ENCODE measurements around the gene SUMO3. TPM values are rescaled to one million over a fixed set of nuclear protein-coding genes. Genes with fewer than 3 reads are reported as not detected.

The SUMO3 gene
- total and polyA plus RNA-seq, 2 of the 13 experiments (the other 11 are each of a cell fraction or from before 2014, with no cell fraction given): 51.4 to 92.4 TPM

DNA sequence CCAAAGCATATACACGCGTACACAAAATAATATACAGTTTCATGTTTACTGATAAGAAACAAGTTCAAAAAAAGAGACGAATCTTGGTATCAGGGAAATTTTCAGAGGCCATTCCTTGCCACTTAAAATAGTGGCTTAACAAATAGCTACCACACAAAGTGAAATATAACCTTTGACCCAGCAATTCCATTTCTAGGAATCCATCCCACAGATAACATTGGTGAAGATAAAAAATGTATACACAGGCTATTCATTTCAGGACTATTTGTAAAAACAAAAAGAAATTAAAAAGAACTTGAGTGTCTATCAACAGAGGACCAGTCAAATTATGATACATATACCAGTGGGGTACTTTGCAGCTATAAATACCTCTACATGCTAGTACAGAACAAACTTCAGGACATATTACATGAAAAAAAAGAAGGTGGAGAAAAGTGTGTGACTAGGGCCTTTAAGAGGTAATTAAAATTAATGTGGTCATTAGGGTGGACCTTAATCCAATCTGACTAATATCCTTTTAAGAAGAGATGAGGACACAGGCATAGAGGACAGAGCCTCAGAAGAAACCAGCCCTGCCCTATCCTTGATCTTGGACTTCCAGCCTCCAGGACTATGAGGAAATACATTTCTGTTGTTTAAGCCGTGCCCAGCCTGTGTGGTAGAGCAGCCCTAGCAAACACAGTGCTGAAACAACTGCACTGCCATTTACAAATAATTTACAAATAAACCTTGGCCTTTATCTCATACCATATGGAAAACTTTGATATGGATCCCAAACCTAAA, 24.1 kb downstream of the SUMO3 start (continued):
- TF ChIP-seq NCOR1 (IDR thresholded peaks at IDR 0.05; ENCODE audit: borderline replicate concordance, low read length) (peak; percentile 24; the same call in 1 of the 2 replicates), ZNF101 (CRISPR knock-in tag; IDR thresholded peaks at IDR 0.05; ENCODE audit: borderline replicate concordance, low read depth) (no peak), NR2C2 (CRISPR knock-in tag; IDR thresholded peaks at IDR 0.05; ENCODE audit: borderline replicate concordance) (peak; percentile 36; the same call in 1 of the 2 replicates), ZFP37 (CRISPR knock-in tag; IDR thresholded peaks at IDR 0.05; ENCODE audit: borderline replicate concordance) (no peak), PPARG (CRISPR knock-in tag; conservative IDR thresholded peaks at IDR 0.05) (peak; percentile 55; the same call in 1 of the 2 replicates), BCL6 (CRISPR knock-in tag; IDR thresholded peaks at IDR 0.05) (peak; percentile 87)
- TF ChIP-seq, protein P1, sequence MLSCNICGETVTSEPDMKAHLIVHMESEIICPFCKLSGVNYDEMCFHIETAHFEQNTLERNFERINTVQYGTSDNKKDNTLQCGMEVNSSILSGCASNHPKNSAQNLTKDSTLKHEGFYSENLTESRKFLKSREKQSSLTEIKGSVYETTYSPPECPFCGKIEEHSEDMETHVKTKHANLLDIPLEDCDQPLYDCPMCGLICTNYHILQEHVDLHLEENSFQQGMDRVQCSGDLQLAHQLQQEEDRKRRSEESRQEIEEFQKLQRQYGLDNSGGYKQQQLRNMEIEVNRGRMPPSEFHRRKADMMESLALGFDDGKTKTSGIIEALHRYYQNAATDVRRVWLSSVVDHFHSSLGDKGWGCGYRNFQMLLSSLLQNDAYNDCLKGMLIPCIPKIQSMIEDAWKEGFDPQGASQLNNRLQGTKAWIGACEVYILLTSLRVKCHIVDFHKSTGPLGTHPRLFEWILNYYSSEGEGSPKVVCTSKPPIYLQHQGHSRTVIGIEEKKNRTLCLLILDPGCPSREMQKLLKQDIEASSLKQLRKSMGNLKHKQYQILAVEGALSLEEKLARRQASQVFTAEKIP (CRISPR knock-in tag; IDR thresholded peaks at IDR 0.05; ENCODE audit: borderline replicate concordance): no peak

DNA sequence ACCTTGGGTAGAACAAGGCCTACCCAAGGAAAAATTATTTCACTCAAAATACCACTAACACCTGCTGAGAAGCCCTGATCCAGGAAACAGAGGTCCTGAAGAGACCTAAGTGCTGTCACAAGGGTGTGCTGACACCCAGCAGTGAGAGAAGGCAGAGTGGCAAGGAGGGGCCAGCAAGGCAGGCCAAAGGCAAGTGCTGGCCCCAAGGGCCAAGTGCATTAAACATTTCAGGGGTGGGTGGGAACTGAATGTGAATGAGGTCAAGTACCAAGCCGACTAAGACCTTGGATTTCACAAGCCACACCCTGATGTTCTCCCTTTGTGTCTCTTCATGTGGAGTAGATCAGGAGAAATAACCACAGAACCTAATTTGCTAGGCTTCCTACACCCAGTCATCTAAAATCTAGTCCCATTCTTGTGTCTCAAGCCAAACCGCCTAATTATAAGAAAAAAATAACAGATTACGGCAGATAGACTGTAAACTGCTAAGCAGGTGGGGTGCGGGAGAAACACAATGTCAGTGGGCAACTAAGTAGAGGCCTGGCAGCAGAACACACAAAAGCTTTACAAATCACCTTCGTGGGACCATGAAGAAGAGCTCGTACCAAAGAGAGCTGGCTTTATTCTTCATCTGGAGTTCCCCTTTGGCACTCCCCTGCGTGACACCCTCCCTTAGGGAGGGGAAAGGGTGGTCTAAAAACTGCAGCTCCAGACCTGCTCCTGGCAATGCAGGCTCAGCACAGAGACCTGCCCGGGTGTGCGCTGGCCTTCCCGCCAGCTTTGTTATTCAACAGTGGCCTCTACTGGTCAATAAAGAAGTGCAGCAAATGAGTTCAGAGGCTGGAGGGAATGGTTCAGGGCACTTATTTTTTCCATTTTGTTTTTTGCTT, 24.9 kb downstream of the SUMO3 start:
- FAIRE-seq (peak; percentile 73), ATAC-seq (peak; percentile 95), DNase-seq (ENCODE audit: low spot score) (peak; percentile 57)
- H2AFZ ChIP-seq (ENCODE audit: low read length): no peak overlapping the region
- H3K4me3 ChIP-seq (replicated peaks in 1 of 3; ENCODE audit: insufficient read depth in 1 of 3, low read depth in 2 of 3, low read length in 3 of 3): no peak overlapping the region
- no peak overlapping the region for H3K27ac ChIP-seq (ENCODE audit: extremely low read length, insufficient read depth, low read length)
- H3K36me3 ChIP-seq (replicated peaks in 1 of 2; ENCODE audit: control insufficient read depth in 1 of 2, insufficient read depth in 2 of 2, low read length in 2 of 2): peaks cover 0 to 20% of the 10 kb centered on the region in 2 experiments; a peak in 3 of 5 replicates
- no TSS peak for BruUV-seq (replicated peaks)
- peaks cover 9% of the 10 kb centered on the region for H4K20me1 ChIP-seq (ENCODE audit: insufficient read depth, low read length)
- H3K27me3 ChIP-seq (ENCODE audit: control insufficient read depth in 1 of 2, insufficient read depth in 2 of 2, low read length in 2 of 2): no peaks in the 10 kb centered on the region
- peaks cover 71% of the 10 kb centered on the region for H3K79me2 ChIP-seq (ENCODE audit: insufficient read depth, low read length)
- ChIA-PET POLR2A (interaction anchor here (1.0 to 1.3 kb wide), 5 partner anchors 8 to 313 kb away, joined by 3 to 7 read pairs (median 4); partner anchors contain the start of gene UBE2G2), CTCF (ENCODE audit: low intra/inter-chr PET ratio, low total read pairs) (interaction anchor here (0.6 to 1.5 kb wide), 3 partner anchors 38 to 282 kb away, joined by 3 to 14 read pairs (median 3); no protein-coding TSS in a partner anchor)
- H3K4me2 ChIP-seq (ENCODE audit: low read depth, low read length): peak overlapping the region; percentile 44; the same call in 1 of the 2 replicates
- H3K9ac ChIP-seq (ENCODE audit: insufficient read depth, low read depth, low read length): peak overlapping the region; percentile 6; the same call in 1 of the 2 replicates
- H3K9me3 ChIP-seq (ENCODE audit: low read length): no peaks in the 10 kb centered on the region
- WGBS (ENCODE audit: low lambda C conversion rate): 30% methylated on average over 10 of the region's 10 CpGs
- H3K4me1 ChIP-seq (ENCODE audit: insufficient read depth, low read length): peaks cover 48% of the 10 kb centered on the region
- intact Hi-C loops (cut with micrococcal nuclease; ENCODE audit: unreplicated experiment) (loop anchor here (1.0 to 2.0 kb wide), 3 partner anchors 38 to 278 kb away; no protein-coding TSS in a partner anchor), in situ Hi-C loops (cut with HindIII; ENCODE audit: extremely low pct_ligation_motif_present, low pct_unique_long_range_greater_than_20kb) (no loop called here)
- peak; percentile 85 for TF ChIP-seq ZNF768 (CRISPR knock-in tag; IDR thresholded peaks at IDR 0.05)
- TF ChIP-seq ZNF556 (CRISPR knock-in tag; IDR thresholded peaks at IDR 0.05; ENCODE audit: borderline replicate concordance): no peak
- TF ChIP-seq, protein P2, sequence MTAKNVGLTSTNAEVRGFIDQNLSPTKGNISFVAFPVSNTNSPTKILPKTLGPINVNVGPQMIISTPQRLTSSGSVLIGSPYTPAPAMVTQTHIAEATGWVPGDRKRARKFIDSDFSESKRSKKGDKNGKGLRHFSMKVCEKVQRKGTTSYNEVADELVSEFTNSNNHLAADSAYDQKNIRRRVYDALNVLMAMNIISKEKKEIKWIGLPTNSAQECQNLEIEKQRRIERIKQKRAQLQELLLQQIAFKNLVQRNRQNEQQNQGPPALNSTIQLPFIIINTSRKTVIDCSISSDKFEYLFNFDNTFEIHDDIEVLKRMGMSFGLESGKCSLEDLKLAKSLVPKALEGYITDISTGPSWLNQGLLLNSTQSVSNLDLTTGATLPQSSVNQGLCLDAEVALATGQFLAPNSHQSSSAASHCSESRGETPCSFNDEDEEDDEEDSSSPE (CRISPR knock-in tag; IDR thresholded peaks at IDR 0.05): 0 out of 2 replicates have a peak, but pooled peaks have one; percentile 40
- no peak for TF ChIP-seq NFE2L2 (IDR thresholded peaks at IDR 0.05; ENCODE audit: low read length)
- peak; percentile 50 for TF ChIP-seq XRCC5 (optimal IDR thresholded peaks at IDR 0.05; ENCODE audit: low read length)
- 0 out of 4 replicates have a peak, but pooled peaks of 1 of the 2 experiments have one; percentile 43 for TF ChIP-seq KLF16 (CRISPR knock-in tag; IDR thresholded peaks at IDR 0.05)
- TF ChIP-seq SMYD3 (CRISPR knock-in tag; IDR thresholded peaks at IDR 0.05): no peak
- 0 out of 2 replicates have a peak, but pooled peaks have one; percentile 19 for TF ChIP-seq ELF3 (CRISPR knock-in tag; IDR thresholded peaks at IDR 0.05)
- TF ChIP-seq, protein P3, sequence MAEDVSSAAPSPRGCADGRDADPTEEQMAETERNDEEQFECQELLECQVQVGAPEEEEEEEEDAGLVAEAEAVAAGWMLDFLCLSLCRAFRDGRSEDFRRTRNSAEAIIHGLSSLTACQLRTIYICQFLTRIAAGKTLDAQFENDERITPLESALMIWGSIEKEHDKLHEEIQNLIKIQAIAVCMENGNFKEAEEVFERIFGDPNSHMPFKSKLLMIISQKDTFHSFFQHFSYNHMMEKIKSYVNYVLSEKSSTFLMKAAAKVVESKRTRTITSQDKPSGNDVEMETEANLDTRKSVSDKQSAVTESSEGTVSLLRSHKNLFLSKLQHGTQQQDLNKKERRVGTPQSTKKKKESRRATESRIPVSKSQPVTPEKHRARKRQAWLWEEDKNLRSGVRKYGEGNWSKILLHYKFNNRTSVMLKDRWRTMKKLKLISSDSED (CRISPR knock-in tag; IDR thresholded peaks at IDR 0.05): no peak
